ENCODE data around the gene NDUFV3.
A peak's percentile ranks its signal among the peaks of the same experiment; 100 is the strongest.
"Not testable (repeated sequence)": the region's sequence is repeated elsewhere in the genome, so short reads cannot be mapped to it uniquely, and the experiment has no call there.

NDUFV3 gene

DNA sequence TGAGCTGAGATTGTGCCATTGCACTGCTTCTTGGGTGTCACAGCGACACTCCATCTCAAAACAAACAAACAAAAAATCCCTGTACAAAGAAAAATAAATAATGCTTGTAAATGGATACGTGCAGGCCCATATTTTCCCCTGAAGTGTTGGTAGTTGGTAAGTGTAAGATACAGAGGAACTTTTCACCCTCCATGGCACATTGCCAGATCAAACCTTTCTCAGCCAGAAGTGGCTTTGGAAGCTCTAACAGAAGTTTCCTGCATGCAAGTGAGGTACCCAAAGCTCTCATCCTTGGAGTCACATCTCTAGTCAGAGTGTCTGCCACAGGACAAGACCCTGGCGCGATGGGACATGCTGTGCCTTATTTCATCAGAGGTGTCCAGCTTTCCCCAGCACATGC, 7.3 kb downstream of the NDUFV3 start:
- no peak for DNase-seq (ENCODE audit: low read depth)

GRCh38 chr21:42903817-42904216, 10.7 kb downstream of the NDUFV3 start:
- no peak for DNase-seq (ENCODE audit: low read depth)

DNA sequence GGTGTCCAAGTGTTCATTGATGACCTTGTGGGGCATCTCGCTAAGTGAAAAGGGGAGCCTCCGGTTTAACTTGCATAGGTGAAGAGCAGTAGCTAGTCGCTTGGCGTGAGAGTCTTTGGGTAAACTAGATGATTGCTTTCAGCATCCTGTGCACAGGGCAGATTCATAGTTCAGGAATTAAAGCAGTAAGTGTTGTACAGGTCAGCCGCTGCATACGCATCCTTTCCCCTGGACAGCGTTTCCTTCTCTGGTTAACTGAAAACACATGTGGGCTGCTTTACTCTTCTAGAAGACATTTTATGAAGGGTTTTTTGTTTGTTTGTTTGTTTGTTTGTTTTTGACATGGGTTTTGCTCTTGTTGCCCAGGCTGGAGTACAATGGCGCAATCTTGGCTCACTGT, 12.1 kb downstream of the NDUFV3 start:
- no peak for DNase-seq (ENCODE audit: low read depth)

- DNase-seq (ENCODE audit: low read depth), result no peak
Observed at GRCh38 chr21:42906233-42906632, 13.1 kb downstream of the NDUFV3 start.

DNA sequence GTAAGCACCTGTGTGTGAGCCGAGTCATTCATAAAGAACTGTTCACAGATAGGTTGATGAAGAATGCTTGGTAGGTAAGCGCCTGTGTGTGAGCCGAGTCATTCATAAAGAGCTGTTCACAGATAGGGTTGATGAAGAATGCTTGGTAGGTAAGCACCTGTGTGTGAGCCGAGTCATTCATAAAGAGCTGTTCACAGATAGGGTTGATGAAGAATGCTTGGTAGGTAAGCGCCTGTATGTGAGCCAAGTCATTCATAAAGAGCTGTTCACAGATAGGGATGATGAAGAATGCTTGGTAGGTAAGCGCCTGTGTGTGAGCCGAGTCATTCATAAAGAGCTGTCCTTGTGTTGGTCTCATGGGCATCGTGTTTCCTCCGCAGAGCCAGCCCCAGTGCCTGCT, 15.4 kb downstream of the NDUFV3 start:
- DNase-seq (ENCODE audit: low read depth), result not testable (repeated sequence)

DNA sequence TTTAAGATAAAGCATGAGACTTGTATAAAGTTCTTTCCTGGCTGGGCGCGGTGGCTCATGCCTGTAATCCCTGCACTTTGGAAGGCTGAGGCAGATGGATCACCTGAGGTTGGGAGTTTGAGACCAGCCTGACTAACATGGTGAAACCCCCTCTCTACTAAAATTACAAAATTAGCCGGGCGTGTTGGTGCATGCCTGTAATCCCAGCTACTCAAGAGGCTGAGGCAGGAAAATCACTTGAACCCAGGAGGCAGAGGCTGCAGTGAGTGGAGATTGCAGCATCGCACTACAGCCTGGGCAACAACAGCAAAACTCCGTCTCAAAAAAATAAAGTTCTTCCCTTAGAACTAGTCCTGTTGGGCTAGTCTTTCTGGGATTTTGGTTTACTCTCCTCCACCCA, 18.8 kb downstream of the NDUFV3 start:
- not testable (repeated sequence) for DNase-seq (ENCODE audit: low read depth)

GRCh38 chr21:42913476-42913875, 20.4 kb downstream of the NDUFV3 start:
- DNase-seq (ENCODE audit: low read depth), result no peak

DNA sequence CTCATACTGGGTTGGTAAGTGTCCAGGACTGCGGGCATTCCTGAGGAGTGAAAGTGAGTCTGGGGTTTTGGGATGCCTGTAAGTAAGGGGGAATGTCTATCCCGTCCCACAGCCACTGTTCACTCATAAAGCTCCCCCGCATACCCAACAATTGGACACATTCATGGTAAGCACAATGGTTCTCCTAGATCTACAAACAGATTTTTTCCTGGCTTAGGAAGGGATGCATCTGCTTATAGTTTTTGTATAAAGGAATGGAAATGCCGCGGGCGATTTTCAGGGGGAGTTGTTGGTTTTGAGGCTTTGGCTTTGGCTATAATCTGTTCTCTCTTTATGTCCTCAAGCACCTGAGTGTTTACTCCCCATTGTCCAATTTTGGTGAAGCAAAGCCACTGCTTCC, 25.2 kb downstream of the NDUFV3 start:
- no peak for DNase-seq (ENCODE audit: low read depth)

GRCh38 chr21:42921927-42922326, 28.8 kb downstream of the NDUFV3 start:
- DNase-seq (ENCODE audit: low read depth), result no peak

DNA sequence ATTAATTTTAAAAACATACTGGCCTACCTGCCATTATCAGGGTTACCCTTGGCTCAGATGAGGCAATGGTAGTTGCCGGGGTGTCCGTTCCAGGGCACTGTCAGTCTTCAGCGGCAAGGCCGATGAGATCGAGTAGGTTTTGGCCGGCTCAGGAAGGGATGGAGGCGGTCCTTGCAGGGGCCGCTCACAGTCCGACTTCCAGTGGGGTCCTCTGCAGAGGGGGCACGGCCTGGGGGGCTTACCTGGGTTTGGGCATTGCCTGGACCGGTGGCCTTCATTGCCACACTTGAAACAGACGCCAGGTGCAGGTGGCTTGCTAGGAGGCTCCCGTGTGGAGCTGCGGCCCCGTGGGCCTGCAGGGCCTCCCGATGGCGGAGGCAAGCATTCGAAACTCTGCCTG, 29.8 kb downstream of the NDUFV3 start:
- DNase-seq (ENCODE audit: low read depth), result no peak

DNA sequence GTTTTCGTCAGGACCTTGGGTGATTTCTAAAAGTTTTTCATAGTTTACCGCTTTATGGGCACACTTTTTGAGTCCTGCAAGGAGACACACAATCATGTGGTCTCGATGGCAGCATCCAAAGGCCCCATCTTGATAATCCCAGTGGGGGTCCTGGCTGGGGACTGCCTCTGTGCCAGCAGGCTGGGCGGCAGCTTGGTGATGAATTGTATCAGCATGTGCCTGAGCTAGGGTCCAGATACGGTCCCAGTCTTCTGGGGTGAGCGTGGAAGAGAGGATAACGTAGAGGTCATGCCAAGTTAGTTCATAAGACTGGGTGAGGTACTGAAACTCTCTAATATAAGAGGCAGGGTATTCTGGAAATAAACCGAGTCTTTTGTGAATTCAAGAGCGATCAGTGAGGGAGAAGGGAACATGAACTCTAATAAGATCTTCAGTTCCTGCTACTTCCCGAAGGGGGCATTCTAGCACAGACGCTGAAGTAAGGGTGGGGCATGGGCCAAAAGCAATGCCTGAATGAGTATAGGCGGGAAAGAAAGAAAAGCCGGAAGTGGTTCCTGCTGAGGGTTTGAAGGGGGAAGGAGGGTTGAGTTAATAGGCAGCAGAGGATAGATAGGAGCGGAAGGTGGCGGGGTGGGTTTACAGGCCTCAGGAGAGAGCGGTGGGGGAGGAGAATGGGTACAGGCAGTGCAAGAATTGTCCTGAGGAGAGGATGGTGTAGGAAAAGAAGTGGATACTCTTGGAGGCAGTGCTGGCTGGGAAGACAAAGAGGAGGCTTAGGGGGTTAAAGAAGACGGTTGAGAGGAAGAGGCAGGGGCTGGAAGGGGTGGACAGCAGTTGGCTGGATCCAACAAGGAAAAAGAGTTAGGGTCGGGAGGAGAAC, 30.7 kb downstream of the NDUFV3 start:
- peak; percentile 51 for DNase-seq (ENCODE audit: low read depth)

GRCh38 chr21:42924433-42924751, 31.3 kb downstream of the NDUFV3 start:
- DNase-seq (ENCODE audit: low read depth), result no peak

GRCh38 chr21:42925114-42925926, 32.2 kb downstream of the NDUFV3 start, which contains the start of gene ERVH48-1:
ERVH48-1 (minus strand) TSS chr21:42925630; CDS start chr21:42919006, 6,624 bp downstream.
- DNase-seq (ENCODE audit: low read depth), result no peak

GRCh38 chr21:42927474-42928200, 34.5 kb downstream of the NDUFV3 start:
- DNase-seq (ENCODE audit: low read depth), result not testable (repeated sequence)

GRCh38 chr21:42929969-42930368, 36.9 kb downstream of the NDUFV3 start:
- no peak for DNase-seq (ENCODE audit: low read depth)

DNA sequence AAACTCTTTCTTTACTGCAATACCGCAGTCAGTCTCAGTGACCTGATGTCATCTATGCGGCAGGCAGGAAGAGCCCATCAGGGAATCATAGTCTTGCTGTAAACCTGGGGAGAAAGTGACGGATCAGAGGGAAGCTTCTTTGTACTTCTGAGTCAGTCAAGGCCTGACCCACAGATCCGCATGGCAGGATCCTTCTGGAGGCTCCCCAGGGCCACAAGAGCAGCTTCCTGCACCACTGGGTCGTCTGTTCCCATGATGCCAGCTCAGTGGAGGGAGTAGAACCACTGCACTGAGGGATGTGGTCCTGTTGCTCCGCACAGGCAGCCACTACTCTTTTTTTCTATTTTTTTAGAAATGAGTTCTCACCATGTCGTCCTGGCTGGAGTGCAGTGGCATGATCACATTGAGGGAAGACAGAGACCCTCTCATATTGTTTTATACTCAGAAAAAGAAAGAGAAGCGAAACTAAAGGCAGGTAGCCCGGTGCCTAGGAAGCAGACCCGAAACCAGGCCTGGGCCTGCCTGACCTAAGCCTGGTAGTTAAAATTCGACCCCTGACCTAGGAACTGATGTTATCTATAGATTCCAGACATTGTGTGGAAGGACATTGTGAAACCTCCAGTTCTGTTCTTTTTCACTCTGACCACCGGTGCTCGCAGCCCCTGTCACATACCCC, 38.6 kb downstream of the NDUFV3 start:
- DNase-seq (ENCODE audit: low read depth), result no peak

GRCh38 chr21:42932378-42933136, 39.4 kb downstream of the NDUFV3 start:
- DNase-seq (ENCODE audit: low read depth), result not testable (repeated sequence)

DNA sequence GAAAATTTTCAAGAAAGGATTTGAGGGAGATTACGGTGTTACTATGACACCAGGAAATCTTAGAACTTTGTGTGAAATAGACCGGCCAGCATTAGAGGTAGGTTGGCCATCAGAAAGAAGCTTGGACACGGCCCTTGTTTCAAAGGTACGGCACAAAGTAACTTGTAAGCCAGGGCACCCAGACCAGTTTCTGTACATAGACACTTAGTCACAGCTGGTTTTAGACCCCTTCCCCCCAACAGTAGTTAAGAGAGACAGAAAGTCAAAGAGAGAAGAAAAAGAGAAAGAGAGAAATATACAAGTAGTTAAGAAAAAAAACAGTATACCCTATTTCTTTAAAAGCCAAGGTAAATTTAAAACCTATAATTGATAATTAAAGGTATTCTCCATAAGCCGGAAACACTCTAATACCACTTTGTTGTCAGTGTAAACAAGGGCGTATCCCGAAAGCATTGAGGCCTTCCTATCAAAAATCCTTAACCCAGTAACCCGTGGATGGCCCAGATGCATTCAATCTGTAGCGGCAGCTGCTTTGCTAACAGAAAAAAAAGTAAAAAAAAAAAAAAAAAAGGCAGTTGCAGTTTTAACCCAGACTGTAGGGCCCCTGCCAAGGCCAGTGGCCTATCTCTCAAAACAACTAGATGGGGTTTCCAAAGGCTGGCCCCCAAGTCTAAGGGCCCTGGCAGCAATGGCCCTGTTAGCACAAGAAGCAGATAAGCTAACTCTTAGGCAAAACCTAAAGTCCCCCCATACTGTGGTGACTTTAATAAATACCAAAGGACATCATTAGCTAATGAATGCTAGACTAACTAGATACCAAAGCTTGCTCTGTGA, 40.2 kb downstream of the NDUFV3 start:
- DNase-seq (ENCODE audit: low read depth), result not testable (repeated sequence)

GRCh38 chr21:42933973-42934372, 40.9 kb downstream of the NDUFV3 start:
- DNase-seq (ENCODE audit: low read depth), result not testable (repeated sequence)

- not testable (repeated sequence) for DNase-seq (ENCODE audit: low read depth)
Observed at GRCh38 chr21:42936360-42936759, 43.3 kb downstream of the NDUFV3 start.

Measured in stimulated activated CD8-positive, alpha-beta memory T cell treated with anti-CD3 and anti-CD28 coated beads, Interleukin-12 subunit alpha, Interleukin-12 subunit beta, amount 100 ng/mL, for 1 hour (primary cell).